Astrocyte of the cerebellum (primary cell): ENCODE measurements around the gene ZBTB21.

Experiments used
- DNase-seq: peaks from one replicate; pipeline ENCODE4 v3.0.0-alpha.2; 2011; ENCODE audit warnings: low read depth
- H3K4me3 ChIP-seq: 2 replicates; pipeline ENCODE4 v1.5.1; 2011; ENCODE audit warnings: mild to moderate bottlenecking, low read depth, low read length, moderate library complexity
- in situ Hi-C: cut with HindIII; loops from 2 replicates; pipeline ENCODE4 v1.10.0; 2017; ENCODE audit warnings: low sequenced_read_pairs
- TF ChIP-seq, protein P1 (sequence below): IDR thresholded peaks from 2 replicates; pipeline ENCODE4 v1.5.1; 2012; ENCODE audit warnings: low read length, low read depth, moderate library complexity, mild to moderate bottlenecking; ENCODE audit errors: missing control alignments

ZBTB21 gene

GRCh38 chr21:41979335-41979734 is 30.8 kb downstream of the ZBTB21 start:
- H3K4me3 ChIP-seq: no peak overlapping the region
- no peak for DNase-seq
- TF ChIP-seq, protein P1, sequence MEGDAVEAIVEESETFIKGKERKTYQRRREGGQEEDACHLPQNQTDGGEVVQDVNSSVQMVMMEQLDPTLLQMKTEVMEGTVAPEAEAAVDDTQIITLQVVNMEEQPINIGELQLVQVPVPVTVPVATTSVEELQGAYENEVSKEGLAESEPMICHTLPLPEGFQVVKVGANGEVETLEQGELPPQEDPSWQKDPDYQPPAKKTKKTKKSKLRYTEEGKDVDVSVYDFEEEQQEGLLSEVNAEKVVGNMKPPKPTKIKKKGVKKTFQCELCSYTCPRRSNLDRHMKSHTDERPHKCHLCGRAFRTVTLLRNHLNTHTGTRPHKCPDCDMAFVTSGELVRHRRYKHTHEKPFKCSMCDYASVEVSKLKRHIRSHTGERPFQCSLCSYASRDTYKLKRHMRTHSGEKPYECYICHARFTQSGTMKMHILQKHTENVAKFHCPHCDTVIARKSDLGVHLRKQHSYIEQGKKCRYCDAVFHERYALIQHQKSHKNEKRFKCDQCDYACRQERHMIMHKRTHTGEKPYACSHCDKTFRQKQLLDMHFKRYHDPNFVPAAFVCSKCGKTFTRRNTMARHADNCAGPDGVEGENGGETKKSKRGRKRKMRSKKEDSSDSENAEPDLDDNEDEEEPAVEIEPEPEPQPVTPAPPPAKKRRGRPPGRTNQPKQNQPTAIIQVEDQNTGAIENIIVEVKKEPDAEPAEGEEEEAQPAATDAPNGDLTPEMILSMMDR: no peak
- in situ Hi-C loops: no loop called here

DNA sequence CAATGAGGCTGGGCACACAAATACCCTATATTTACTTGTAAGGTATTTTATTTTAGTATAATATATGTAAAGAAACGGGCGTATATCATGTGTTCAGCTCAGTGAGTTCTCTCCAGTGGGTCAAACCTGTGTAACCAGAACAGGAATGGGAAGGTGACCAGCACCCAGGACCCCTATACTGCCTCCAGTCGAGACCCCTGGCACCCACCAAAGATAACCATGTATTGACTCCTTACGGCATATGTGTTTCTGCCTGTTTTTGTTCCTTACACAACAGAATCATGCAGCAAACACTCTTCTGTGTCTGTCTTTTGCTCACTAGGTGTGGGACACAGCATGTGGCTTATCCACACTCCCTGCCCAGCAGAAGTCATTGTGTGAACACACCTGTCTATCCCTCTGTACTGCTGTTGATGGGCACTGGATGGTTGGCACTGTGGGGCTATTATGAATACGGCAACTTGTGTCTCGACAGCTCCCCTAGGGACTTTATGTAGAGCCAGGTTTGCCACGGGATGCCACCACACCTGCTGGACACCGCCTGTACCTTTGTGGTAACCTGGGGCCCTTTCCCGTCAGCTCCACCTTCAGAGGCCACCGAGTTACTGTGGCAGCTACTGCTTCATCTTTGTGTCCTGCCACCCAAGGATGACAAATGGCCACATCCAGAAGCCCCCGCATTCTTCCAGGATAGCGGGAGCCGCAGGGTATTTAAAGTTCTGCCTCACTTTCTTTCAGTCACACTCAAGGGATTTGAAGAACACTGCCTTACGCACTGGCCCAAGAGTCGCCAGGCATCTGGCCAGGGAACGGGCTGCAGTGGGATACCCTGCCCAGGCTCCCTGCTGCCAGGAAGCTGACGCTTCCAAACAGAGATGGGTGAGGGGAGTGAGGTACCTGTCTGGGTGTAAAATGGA is 32.9 kb downstream of the ZBTB21 start:
- no peak overlapping the region for H3K4me3 ChIP-seq
- in situ Hi-C loops: no loop called here
- no peak for DNase-seq

GRCh38 chr21:41976611-41977010 is 33.5 kb downstream of the ZBTB21 start:
- H3K4me3 ChIP-seq: no peak overlapping the region
- in situ Hi-C loops: no loop called here
- no peak for DNase-seq
- TF ChIP-seq, protein P1: no peak

More for the DNA sequence above, 32.9 kb downstream of the ZBTB21 start:
- TF ChIP-seq, protein P1: no peak

DNA sequence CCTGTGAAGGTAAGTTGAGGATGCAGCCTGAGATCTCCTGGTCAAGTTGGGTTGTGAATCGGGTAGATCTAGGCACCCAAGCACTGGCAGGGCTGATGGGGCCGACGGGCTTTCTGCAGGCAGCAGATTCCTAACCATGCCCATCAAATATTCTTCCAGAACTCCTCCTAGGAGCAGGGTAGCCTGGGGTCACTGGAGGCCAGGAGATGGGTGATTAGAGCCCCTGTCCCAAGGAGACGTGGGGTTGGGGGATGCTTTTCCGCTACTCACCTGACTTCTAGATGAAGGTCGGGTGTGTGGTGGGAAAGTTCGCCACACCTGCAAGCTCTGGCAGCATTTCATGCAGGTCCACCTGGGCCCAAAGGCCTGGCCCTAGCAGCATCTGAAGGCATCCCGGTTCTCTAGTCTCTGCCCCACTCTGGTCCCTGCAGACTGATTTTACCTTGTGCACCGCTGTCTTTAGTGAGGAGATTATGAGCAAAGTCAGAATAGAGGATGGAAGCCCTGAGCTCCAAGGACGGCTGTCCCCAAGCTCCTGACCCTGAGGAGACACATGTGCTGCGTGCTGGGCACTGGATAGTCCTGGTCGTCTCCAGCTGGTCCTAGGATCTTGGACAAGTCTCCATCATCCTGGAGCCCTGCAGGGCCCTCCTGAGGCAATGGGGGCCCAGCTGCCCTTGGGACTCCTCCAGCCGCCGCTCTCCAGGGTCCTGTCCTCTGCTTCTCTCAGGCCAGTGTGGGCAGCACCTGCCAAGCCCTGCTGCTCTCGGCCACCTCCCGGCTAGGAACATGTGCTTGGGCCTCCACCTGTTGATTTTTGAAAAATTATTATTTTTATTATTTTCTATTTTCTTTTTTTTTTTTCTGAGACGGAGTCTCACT is 34.5 kb downstream of the ZBTB21 start:
- in situ Hi-C loops: no loop called here
- TF ChIP-seq, protein P1: no peak
- H3K4me3 ChIP-seq: no peak overlapping the region
- no peak for DNase-seq

DNA sequence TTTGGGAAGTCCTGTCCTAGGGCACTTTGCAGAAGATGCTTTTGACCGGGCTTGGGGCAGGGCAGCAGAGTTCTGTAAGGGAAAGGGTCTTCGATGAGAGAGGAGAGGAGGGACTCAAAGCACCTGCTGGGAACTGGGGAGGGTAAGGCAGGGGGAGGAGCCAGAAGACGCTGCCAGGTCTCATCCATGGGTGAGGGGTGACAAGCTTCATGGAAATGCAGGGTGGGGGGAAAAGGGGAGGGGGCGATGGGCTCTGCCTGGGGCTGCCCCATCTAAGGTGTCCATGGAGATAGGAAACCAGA is 35.5 kb downstream of the ZBTB21 start:
- in situ Hi-C loops: no loop called here
- H3K4me3 ChIP-seq: no peak overlapping the region
- TF ChIP-seq, protein P1: no peak
- DNase-seq: no peak

GRCh38 chr21:41973861-41974751 is 36.1 kb downstream of the ZBTB21 start:
- TF ChIP-seq, protein P1: no peak
- no peak overlapping the region for H3K4me3 ChIP-seq
- in situ Hi-C loops: no loop called here
- DNase-seq: no peak
